HCT116 (cell line): ENCODE results near the gene ZKSCAN4. TPM values are rescaled to one million over a fixed set of nuclear protein-coding genes. Genes with fewer than 3 reads are reported as not detected.

Experiments used
- ATAC-seq: fragments of 200-7000 bp; cut with Tn5 transposase; 2 replicates; pipeline ENCODE4 v1.9.1; 2020; ENCODE audit warnings: mild to moderate bottlenecking, moderate library complexity
- BruUV-seq: library from RNA; stranded (reverse); fragments of 400-500 nt; replicated peaks from 2 replicates; lab custom pipeline; 2021; lab: Mats Ljungman, UMichigan
- CTCF ChIA-PET: fragments of 300-600 bp; sonication (Branson Sonifier 250); formaldehyde crosslinking; loops from one replicate; lab custom pipeline; 2021; ENCODE audit warnings: antibody characterized with exemption; lab: Charles Lee
- POLR2A ChIA-PET: fragments of 300-600, 350-600 bp; sonication (Branson Sonifier 250); formaldehyde crosslinking; loops from one replicate; lab custom pipeline; 2021; ENCODE audit warnings: antibody characterized with exemption; lab: Charles Lee
- RAD21 ChIA-PET, 2 experiments: fragments of 300-600 bp; sonication (Branson Sonifier 250); formaldehyde crosslinking; loops; one replicate each; lab custom pipeline; 2023; ENCODE audit warnings: low total read pairs in 2 of 2; ENCODE audit not compliant: uncharacterized antibody in 2 of 2, unreplicated experiment in 2 of 2, low non-redundant PET in 1 of 2; lab: Charles Lee
- DNase-seq: peaks from one replicate; pipeline ENCODE4 v3.0.0-alpha.2; 2010; ENCODE audit warnings: low read depth, low spot score
- H2AFZ ChIP-seq: fragments of 200-600 bp; shearing (Covaris generic), sonication (generic); 2 replicates; pipeline ENCODE4 v1.6.1; 2017; ENCODE audit warnings: low read depth, mixed run types, mixed read lengths, antibody characterized with exemption, low read length; ENCODE audit not compliant: poor library complexity, severe bottlenecking
- H3K27ac ChIP-seq: 2 replicates; pipeline ENCODE4 v1.5.1; 2012; ENCODE audit warnings: low read depth, low read length
- H3K27me3 ChIP-seq: fragments of 200-600 bp; sonication (generic); 2 replicates; pipeline ENCODE4 v1.6.1; 2016; ENCODE audit warnings: mixed run types, low read length, mixed read lengths; ENCODE audit not compliant: insufficient read depth
- H3K36me3 ChIP-seq, 2 experiments: fragments of 200-500 bp in 1 of 2; fragments of 200-600 bp in 1 of 2; sonication (Bioruptor generic) in 1 of 2; sonication (generic) in 1 of 2; 2 replicates each; pipeline versions ENCODE4 v1.5.1 to v1.6.1; 2014 to 2016; ENCODE audit warnings: low read length in 2 of 2, inconsistent platforms in 1 of 2, mixed read lengths in 1 of 2, mixed run types in 1 of 2; ENCODE audit not compliant: insufficient read depth in 2 of 2, control insufficient read depth in 1 of 2
- H3K4me1 ChIP-seq, 2 experiments: fragments of 200-600 bp in 1 of 2; sonication (generic) in 1 of 2; 2 replicates each; pipeline versions ENCODE4 v1.5.1 to v1.6.1; 2012 to 2017; ENCODE audit warnings: low read length in 2 of 2, inconsistent platforms in 1 of 2, mild to moderate bottlenecking in 1 of 2, mixed read lengths in 1 of 2, mixed run types in 1 of 2, moderate library complexity in 1 of 2; ENCODE audit not compliant: insufficient read depth in 2 of 2, control insufficient read depth in 1 of 2
- H3K4me2 ChIP-seq: fragments of 200-600 bp; sonication (generic); 2 replicates; pipeline ENCODE4 v1.6.1; 2017; ENCODE audit warnings: mixed run types, low read length, mixed read lengths
- H3K4me3 ChIP-seq, 2 experiments: fragments of 200-600 bp in 1 of 2; sonication (generic) in 1 of 2; replicated peaks in 1 of 2; 2 replicates each; pipeline ENCODE4 v1.5.1; 2011 to 2016; ENCODE audit warnings: low read length in 2 of 2, control low read depth in 1 of 2, low read depth in 1 of 2, mild to moderate bottlenecking in 1 of 2, mixed read lengths in 1 of 2, mixed run types in 1 of 2
- H3K79me2 ChIP-seq: fragments of 200-600 bp; sonication (generic); 2 replicates; pipeline ENCODE4 v1.6.1; 2017; ENCODE audit warnings: mild to moderate bottlenecking, mixed run types, low read length, moderate library complexity, mixed read lengths; ENCODE audit not compliant: insufficient read depth
- H3K9ac ChIP-seq: fragments of 200-600 bp; sonication (generic); 2 replicates; pipeline ENCODE4 v1.6.1; 2016; ENCODE audit warnings: low read length, mixed read lengths
- H3K9me2 ChIP-seq: fragments of 200-600 bp; sonication (generic), shearing (Covaris generic); 2 replicates; pipeline ENCODE4 v1.6.1; 2017; ENCODE audit warnings: mixed run types, mild to moderate bottlenecking, moderate library complexity; ENCODE audit not compliant: insufficient read depth
- H3K9me3 ChIP-seq, 2 experiments: fragments of 200-500 bp in 1 of 2; fragments of 200-600 bp in 1 of 2; sonication (Bioruptor generic) in 1 of 2; sonication (generic) in 1 of 2; 2 replicates each; pipeline ENCODE4 v1.6.1; 2014 to 2017; ENCODE audit warnings: low read length in 2 of 2, mixed read lengths in 2 of 2, inconsistent platforms in 1 of 2, low read depth in 1 of 2, mild to moderate bottlenecking in 1 of 2, mixed run types in 1 of 2, moderate library complexity in 1 of 2; ENCODE audit not compliant: control insufficient read depth in 1 of 2, insufficient read depth in 1 of 2
- H4K20me1 ChIP-seq: fragments of 200-600 bp; sonication (generic), shearing (Covaris generic); 2 replicates; pipeline ENCODE4 v1.6.1; 2017; ENCODE audit warnings: mixed run types, mild to moderate bottlenecking, moderate library complexity; ENCODE audit not compliant: insufficient read depth
- ELF1 ChIP-seq: IDR thresholded peaks from 2 replicates; pipeline ENCODE4 v1.6.1; 2012; ENCODE audit warnings: low read depth, borderline replicate concordance
- EZH2 ChIP-seq: fragments of 200-600 bp; sonication (generic); IDR thresholded peaks from 2 replicates; pipeline ENCODE4 v1.6.1; 2017; ENCODE audit warnings: antibody characterized with exemption, mixed run types
- EZH2phosphoT487 ChIP-seq: fragments of 200-600 bp; IDR thresholded peaks from 2 replicates; pipeline ENCODE4 v1.6.1; 2018; ENCODE audit warnings: antibody characterized with exemption, borderline replicate concordance
- FOSL1 ChIP-seq: IDR thresholded peaks from 2 replicates; pipeline ENCODE4 v1.6.1; 2012; ENCODE audit warnings: low read depth
- JUND ChIP-seq: IDR thresholded peaks from 2 replicates; pipeline ENCODE4 v1.6.1; 2012
- POLR2A ChIP-seq: IDR thresholded peaks from 2 replicates; pipeline ENCODE4 v1.7.0; 2011; ENCODE audit warnings: borderline replicate concordance; ENCODE audit not compliant: insufficient read depth, insufficient read length; ENCODE audit errors: extremely low read depth
- RAD21 ChIP-seq: IDR thresholded peaks from 2 replicates; pipeline ENCODE4 v1.6.1; 2012; ENCODE audit warnings: low read depth, mild to moderate bottlenecking
- SIN3A ChIP-seq: IDR thresholded peaks from 2 replicates; pipeline ENCODE4 v1.6.1; 2012; ENCODE audit warnings: low read depth
- SRF ChIP-seq: IDR thresholded peaks from 2 replicates; pipeline ENCODE4 v1.6.1; 2012; ENCODE audit warnings: low read depth
- YY1 ChIP-seq: IDR thresholded peaks from 2 replicates; pipeline ENCODE4 v1.6.1; 2011; ENCODE audit warnings: low read length, low read depth, moderate library complexity, mild to moderate bottlenecking; ENCODE audit not compliant: insufficient replicate concordance; ENCODE audit errors: extremely low read depth
- ZFX ChIP-seq: fragments of 450-650 bp; IDR thresholded peaks from 2 replicates; pipeline ENCODE4 v1.6.1; 2017
- intact Hi-C: fragments of 100-400 bp; cut with micrococcal nuclease; formaldehyde crosslinking; loops from 2 replicates; pipeline ENCODE4 v1.10.0; 2022
- total RNA-seq: library from RNA; stranded (reverse); gene quantifications from one replicate; pipeline ENCODE4 v1.2.1, GENCODE V29; 2021; ENCODE audit not compliant: unreplicated experiment
- TF ChIP-seq, protein P1 (sequence below): IDR thresholded peaks from 2 replicates; pipeline ENCODE4 v1.6.1; 2012; ENCODE audit warnings: low read depth
- TF ChIP-seq, protein P2 (sequence below): IDR thresholded peaks from 2 replicates; pipeline ENCODE4 v1.6.1; 2012
- TF ChIP-seq, protein P3 (sequence below): IDR thresholded peaks from 2 replicates; pipeline ENCODE4 v1.6.1; 2011; ENCODE audit warnings: mild to moderate bottlenecking, low read length, moderate library complexity; ENCODE audit not compliant: insufficient replicate concordance; ENCODE audit errors: extremely low read depth
- TF ChIP-seq, protein P4 (sequence below), 3 experiments: fragments of 200-600 bp in 1 of 3; sonication (generic) in 1 of 3; IDR thresholded peaks in 2 of 3; conservative IDR thresholded peaks in 1 of 3; 2 replicates each; pipeline ENCODE4 v1.5.1; 2012 to 2017; ENCODE audit warnings: low read depth in 2 of 3, low read length in 2 of 3, antibody characterized with exemption in 1 of 3, borderline replicate concordance in 1 of 3, control low read depth in 1 of 3, mild to moderate bottlenecking in 1 of 3, mixed read lengths in 1 of 3, mixed run types in 1 of 3, moderate library complexity in 1 of 3; ENCODE audit not compliant: insufficient read depth in 1 of 3

ZKSCAN4 gene
- total RNA-seq, 1 experiment from 2014 or later: 4.8 TPM

DNA sequence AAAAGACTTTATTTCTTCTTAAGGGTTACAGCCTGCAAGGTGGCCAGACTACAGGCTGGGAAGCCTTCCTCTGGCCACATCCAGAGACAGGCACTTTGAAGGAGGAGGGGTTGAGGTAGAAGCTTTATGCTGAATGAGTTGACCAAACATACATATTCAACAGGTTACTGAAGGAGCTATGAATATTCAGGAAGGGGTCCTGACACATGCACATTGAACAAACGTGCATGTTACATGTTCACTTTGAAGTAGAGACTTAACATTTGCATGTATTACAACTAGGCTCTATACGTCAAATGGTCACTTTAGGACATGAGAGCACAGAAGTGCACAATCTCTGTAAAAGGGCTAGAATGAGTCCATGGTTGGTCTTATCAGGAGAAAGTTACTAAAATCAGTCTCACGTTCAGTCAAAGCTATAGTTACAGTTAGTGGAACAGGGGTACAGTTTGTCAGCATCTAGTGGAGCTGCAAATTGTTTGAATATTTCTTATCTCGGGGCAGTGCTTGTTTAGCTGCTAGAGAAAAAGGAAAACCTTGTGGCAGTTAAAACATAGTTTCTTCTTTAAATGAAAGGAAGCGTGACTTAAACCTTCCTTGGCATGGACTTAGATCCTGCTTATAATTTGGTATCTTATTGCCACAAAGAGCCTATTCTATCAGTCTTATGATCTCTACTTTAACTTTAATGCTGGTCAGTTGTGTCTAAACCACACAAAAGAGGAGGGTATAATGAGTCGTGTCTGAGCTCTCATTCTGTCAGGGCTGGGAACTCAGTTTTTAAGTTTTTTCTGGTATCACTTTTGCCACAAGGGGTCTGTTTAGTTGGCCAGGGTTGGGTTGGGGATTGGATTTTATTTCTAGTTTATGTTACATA lies 31.6 kb downstream of the ZKSCAN4 start:
- intact Hi-C loops: no loop called here
- no peak for TF ChIP-seq EZH2
- TF ChIP-seq JUND: no peak
- TF ChIP-seq ZFX: no peak
- no peak for TF ChIP-seq FOSL1
- no peak for TF ChIP-seq SRF
- TF ChIP-seq, protein P1, sequence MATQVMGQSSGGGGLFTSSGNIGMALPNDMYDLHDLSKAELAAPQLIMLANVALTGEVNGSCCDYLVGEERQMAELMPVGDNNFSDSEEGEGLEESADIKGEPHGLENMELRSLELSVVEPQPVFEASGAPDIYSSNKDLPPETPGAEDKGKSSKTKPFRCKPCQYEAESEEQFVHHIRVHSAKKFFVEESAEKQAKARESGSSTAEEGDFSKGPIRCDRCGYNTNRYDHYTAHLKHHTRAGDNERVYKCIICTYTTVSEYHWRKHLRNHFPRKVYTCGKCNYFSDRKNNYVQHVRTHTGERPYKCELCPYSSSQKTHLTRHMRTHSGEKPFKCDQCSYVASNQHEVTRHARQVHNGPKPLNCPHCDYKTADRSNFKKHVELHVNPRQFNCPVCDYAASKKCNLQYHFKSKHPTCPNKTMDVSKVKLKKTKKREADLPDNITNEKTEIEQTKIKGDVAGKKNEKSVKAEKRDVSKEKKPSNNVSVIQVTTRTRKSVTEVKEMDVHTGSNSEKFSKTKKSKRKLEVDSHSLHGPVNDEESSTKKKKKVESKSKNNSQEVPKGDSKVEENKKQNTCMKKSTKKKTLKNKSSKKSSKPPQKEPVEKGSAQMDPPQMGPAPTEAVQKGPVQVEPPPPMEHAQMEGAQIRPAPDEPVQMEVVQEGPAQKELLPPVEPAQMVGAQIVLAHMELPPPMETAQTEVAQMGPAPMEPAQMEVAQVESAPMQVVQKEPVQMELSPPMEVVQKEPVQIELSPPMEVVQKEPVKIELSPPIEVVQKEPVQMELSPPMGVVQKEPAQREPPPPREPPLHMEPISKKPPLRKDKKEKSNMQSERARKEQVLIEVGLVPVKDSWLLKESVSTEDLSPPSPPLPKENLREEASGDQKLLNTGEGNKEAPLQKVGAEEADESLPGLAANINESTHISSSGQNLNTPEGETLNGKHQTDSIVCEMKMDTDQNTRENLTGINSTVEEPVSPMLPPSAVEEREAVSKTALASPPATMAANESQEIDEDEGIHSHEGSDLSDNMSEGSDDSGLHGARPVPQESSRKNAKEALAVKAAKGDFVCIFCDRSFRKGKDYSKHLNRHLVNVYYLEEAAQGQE: no peak
- TF ChIP-seq EZH2phosphoT487: no peak
- no peak for TF ChIP-seq RAD21
- TF ChIP-seq, protein P2, sequence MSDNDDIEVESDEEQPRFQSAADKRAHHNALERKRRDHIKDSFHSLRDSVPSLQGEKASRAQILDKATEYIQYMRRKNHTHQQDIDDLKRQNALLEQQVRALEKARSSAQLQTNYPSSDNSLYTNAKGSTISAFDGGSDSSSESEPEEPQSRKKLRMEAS: no peak
- no peak for TF ChIP-seq ELF1
- TF ChIP-seq YY1: no peak
- TF ChIP-seq, protein P3, sequence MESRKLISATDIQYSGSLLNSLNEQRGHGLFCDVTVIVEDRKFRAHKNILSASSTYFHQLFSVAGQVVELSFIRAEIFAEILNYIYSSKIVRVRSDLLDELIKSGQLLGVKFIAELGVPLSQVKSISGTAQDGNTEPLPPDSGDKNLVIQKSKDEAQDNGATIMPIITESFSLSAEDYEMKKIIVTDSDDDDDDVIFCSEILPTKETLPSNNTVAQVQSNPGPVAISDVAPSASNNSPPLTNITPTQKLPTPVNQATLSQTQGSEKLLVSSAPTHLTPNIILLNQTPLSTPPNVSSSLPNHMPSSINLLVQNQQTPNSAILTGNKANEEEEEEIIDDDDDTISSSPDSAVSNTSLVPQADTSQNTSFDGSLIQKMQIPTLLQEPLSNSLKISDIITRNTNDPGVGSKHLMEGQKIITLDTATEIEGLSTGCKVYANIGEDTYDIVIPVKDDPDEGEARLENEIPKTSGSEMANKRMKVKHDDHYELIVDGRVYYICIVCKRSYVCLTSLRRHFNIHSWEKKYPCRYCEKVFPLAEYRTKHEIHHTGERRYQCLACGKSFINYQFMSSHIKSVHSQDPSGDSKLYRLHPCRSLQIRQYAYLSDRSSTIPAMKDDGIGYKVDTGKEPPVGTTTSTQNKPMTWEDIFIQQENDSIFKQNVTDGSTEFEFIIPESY: no peak
- no peak for TF ChIP-seq SIN3A
- no peak for TF ChIP-seq POLR2A
- TF ChIP-seq, protein P4, sequence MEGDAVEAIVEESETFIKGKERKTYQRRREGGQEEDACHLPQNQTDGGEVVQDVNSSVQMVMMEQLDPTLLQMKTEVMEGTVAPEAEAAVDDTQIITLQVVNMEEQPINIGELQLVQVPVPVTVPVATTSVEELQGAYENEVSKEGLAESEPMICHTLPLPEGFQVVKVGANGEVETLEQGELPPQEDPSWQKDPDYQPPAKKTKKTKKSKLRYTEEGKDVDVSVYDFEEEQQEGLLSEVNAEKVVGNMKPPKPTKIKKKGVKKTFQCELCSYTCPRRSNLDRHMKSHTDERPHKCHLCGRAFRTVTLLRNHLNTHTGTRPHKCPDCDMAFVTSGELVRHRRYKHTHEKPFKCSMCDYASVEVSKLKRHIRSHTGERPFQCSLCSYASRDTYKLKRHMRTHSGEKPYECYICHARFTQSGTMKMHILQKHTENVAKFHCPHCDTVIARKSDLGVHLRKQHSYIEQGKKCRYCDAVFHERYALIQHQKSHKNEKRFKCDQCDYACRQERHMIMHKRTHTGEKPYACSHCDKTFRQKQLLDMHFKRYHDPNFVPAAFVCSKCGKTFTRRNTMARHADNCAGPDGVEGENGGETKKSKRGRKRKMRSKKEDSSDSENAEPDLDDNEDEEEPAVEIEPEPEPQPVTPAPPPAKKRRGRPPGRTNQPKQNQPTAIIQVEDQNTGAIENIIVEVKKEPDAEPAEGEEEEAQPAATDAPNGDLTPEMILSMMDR (IDR thresholded peaks at IDR 0.05 in 2 of 3, conservative IDR thresholded peaks at IDR 0.05 in 1 of 3; ENCODE audit: borderline replicate concordance in 1 of 3, insufficient read depth in 1 of 3, low read depth in 2 of 3, low read length in 2 of 3): no peak
- TF ChIP-seq, all 23 proteins: peak for 0
- Histone ChIP-seq H3K79me2 (peaks cover 2% of the 10 kb centered on the region; the same call in 1 of the 2 replicates), H3K4me2 (no peak overlapping the region), H2AFZ (no peak overlapping the region), H3K27me3 (no peaks in the 10 kb centered on the region), H3K4me1 (peaks cover 7 to 20% of the 10 kb centered on the region in 2 experiments), H3K36me3 (no peaks in the 10 kb centered on the region), H4K20me1 (no peaks in the 10 kb centered on the region), H3K9ac (no peak overlapping the region), H3K9me2 (no peaks in the 10 kb centered on the region; the same call in 1 of the 2 replicates), H3K9me3 (no peaks in the 10 kb centered on the region), H3K4me3 (no peak overlapping the region), H3K27ac (no peak overlapping the region)
- ChIA-PET POLR2A (no interaction called here), CTCF (no interaction called here), RAD21 (no interaction called here)
- ATAC-seq (no peak), DNase-seq (no peak)
- no TSS peak for BruUV-seq
